HCT116 (cell line): ENCODE results near the gene MCCD1. TPM values are rescaled to one million over a fixed set of nuclear protein-coding genes. Genes with fewer than 3 reads are reported as not detected.

Experiments
- ATAC-seq: fragments of 200-7000 bp; cut with Tn5 transposase; 2 replicates; pipeline ENCODE4 v1.9.1; 2020; ENCODE audit warnings: mild to moderate bottlenecking, moderate library complexity
- BruUV-seq: library from RNA; stranded (reverse); fragments of 400-500 nt; replicated peaks from 2 replicates; lab custom pipeline; 2021; lab: Mats Ljungman, UMichigan
- CTCF ChIA-PET: fragments of 300-600 bp; sonication (Branson Sonifier 250); formaldehyde crosslinking; loops from one replicate; lab custom pipeline; 2021; ENCODE audit warnings: antibody characterized with exemption; lab: Charles Lee
- POLR2A ChIA-PET: fragments of 300-600, 350-600 bp; sonication (Branson Sonifier 250); formaldehyde crosslinking; loops from one replicate; lab custom pipeline; 2021; ENCODE audit warnings: antibody characterized with exemption; lab: Charles Lee
- RAD21 ChIA-PET, 2 experiments: fragments of 300-600 bp; sonication (Branson Sonifier 250); formaldehyde crosslinking; loops; one replicate each; lab custom pipeline; 2023; ENCODE audit warnings: low total read pairs in 2 of 2; ENCODE audit not compliant: uncharacterized antibody in 2 of 2, unreplicated experiment in 2 of 2, low non-redundant PET in 1 of 2; lab: Charles Lee
- DNase-seq: peaks from one replicate; pipeline ENCODE4 v3.0.0-alpha.2; 2010; ENCODE audit warnings: low read depth, low spot score
- H2AFZ ChIP-seq: fragments of 200-600 bp; shearing (Covaris generic), sonication (generic); 2 replicates; pipeline ENCODE4 v1.6.1; 2017; ENCODE audit warnings: low read depth, mixed run types, mixed read lengths, antibody characterized with exemption, low read length; ENCODE audit not compliant: poor library complexity, severe bottlenecking
- H3K27ac ChIP-seq: 2 replicates; pipeline ENCODE4 v1.5.1; 2012; ENCODE audit warnings: low read depth, low read length
- H3K27me3 ChIP-seq: fragments of 200-600 bp; sonication (generic); 2 replicates; pipeline ENCODE4 v1.6.1; 2016; ENCODE audit warnings: mixed run types, low read length, mixed read lengths; ENCODE audit not compliant: insufficient read depth
- H3K36me3 ChIP-seq, 2 experiments: fragments of 200-500 bp in 1 of 2; fragments of 200-600 bp in 1 of 2; sonication (Bioruptor generic) in 1 of 2; sonication (generic) in 1 of 2; 2 replicates each; pipeline versions ENCODE4 v1.5.1 to v1.6.1; 2014 to 2016; ENCODE audit warnings: low read length in 2 of 2, inconsistent platforms in 1 of 2, mixed read lengths in 1 of 2, mixed run types in 1 of 2; ENCODE audit not compliant: insufficient read depth in 2 of 2, control insufficient read depth in 1 of 2
- H3K4me1 ChIP-seq, 2 experiments: fragments of 200-600 bp in 1 of 2; sonication (generic) in 1 of 2; 2 replicates each; pipeline versions ENCODE4 v1.5.1 to v1.6.1; 2012 to 2017; ENCODE audit warnings: low read length in 2 of 2, inconsistent platforms in 1 of 2, mild to moderate bottlenecking in 1 of 2, mixed read lengths in 1 of 2, mixed run types in 1 of 2, moderate library complexity in 1 of 2; ENCODE audit not compliant: insufficient read depth in 2 of 2, control insufficient read depth in 1 of 2
- H3K4me2 ChIP-seq: fragments of 200-600 bp; sonication (generic); 2 replicates; pipeline ENCODE4 v1.6.1; 2017; ENCODE audit warnings: mixed run types, low read length, mixed read lengths
- H3K4me3 ChIP-seq, 2 experiments: fragments of 200-600 bp in 1 of 2; sonication (generic) in 1 of 2; replicated peaks in 1 of 2; 2 replicates each; pipeline ENCODE4 v1.5.1; 2011 to 2016; ENCODE audit warnings: low read length in 2 of 2, control low read depth in 1 of 2, low read depth in 1 of 2, mild to moderate bottlenecking in 1 of 2, mixed read lengths in 1 of 2, mixed run types in 1 of 2
- H3K79me2 ChIP-seq: fragments of 200-600 bp; sonication (generic); 2 replicates; pipeline ENCODE4 v1.6.1; 2017; ENCODE audit warnings: mild to moderate bottlenecking, mixed run types, low read length, moderate library complexity, mixed read lengths; ENCODE audit not compliant: insufficient read depth
- H3K9ac ChIP-seq: fragments of 200-600 bp; sonication (generic); 2 replicates; pipeline ENCODE4 v1.6.1; 2016; ENCODE audit warnings: low read length, mixed read lengths
- H3K9me2 ChIP-seq: fragments of 200-600 bp; sonication (generic), shearing (Covaris generic); 2 replicates; pipeline ENCODE4 v1.6.1; 2017; ENCODE audit warnings: mixed run types, mild to moderate bottlenecking, moderate library complexity; ENCODE audit not compliant: insufficient read depth
- H3K9me3 ChIP-seq, 2 experiments: fragments of 200-500 bp in 1 of 2; fragments of 200-600 bp in 1 of 2; sonication (Bioruptor generic) in 1 of 2; sonication (generic) in 1 of 2; 2 replicates each; pipeline ENCODE4 v1.6.1; 2014 to 2017; ENCODE audit warnings: low read length in 2 of 2, mixed read lengths in 2 of 2, inconsistent platforms in 1 of 2, low read depth in 1 of 2, mild to moderate bottlenecking in 1 of 2, mixed run types in 1 of 2, moderate library complexity in 1 of 2; ENCODE audit not compliant: control insufficient read depth in 1 of 2, insufficient read depth in 1 of 2
- H4K20me1 ChIP-seq: fragments of 200-600 bp; sonication (generic), shearing (Covaris generic); 2 replicates; pipeline ENCODE4 v1.6.1; 2017; ENCODE audit warnings: mixed run types, mild to moderate bottlenecking, moderate library complexity; ENCODE audit not compliant: insufficient read depth
- EZH2phosphoT487 ChIP-seq: fragments of 200-600 bp; IDR thresholded peaks from 2 replicates; pipeline ENCODE4 v1.6.1; 2018; ENCODE audit warnings: antibody characterized with exemption, borderline replicate concordance
- JUND ChIP-seq: IDR thresholded peaks from 2 replicates; pipeline ENCODE4 v1.6.1; 2012
- POLR2AphosphoS5 ChIP-seq: IDR thresholded peaks from 2 replicates; pipeline ENCODE4 v1.6.1; 2011; ENCODE audit warnings: mild to moderate bottlenecking, low read depth, low read length, moderate library complexity
- intact Hi-C: fragments of 100-400 bp; cut with micrococcal nuclease; formaldehyde crosslinking; loops from 2 replicates; pipeline ENCODE4 v1.10.0; 2022
- total RNA-seq: library from RNA; stranded (reverse); gene quantifications from one replicate; pipeline ENCODE4 v1.2.1, GENCODE V29; 2021; ENCODE audit not compliant: unreplicated experiment

The MCCD1 gene
- total RNA-seq, 1 experiment from 2014 or later = not detected

DNA sequence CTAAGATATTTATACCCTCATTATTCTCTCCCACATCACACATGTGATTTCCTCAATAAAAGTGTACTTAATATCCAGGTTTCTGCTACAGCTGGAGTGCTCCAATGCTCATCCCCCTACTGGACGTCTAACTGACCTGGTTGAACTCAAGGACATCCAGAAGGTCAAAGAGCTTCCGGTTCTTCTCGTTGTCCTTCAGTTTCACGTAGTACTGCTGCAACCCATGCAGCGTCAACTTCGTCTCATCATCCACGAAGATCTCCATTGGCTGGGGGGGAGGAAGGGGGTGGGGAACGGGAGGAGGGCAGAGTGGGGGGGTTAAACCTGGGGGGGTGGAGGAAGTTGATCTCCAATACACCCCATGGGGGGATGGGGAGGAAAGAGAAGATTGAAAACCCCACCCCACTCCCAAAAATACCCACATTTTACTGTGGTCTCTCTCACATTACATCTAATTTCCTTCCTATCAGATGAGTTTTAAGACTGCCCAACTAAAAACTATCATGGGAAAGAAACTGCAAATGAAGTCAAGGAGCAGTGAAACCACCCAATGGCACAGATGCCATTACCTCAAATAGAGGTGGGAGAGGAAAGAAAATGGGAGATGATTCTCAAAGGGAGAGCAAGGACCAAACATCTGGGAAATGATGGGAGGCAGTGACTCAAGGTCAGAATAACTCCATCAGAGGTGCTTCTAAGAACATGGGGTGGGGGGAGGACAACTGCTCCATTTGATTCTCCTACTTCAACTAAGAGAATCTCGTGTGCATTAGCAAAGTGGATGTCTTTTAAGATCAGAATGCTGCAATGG lies 4.1 kb downstream of the MCCD1 start:
- Histone ChIP-seq H3K4me1 (no peaks in the 10 kb centered on the region), H3K4me3 (no peak overlapping the region), H2AFZ (no peak overlapping the region), H3K9ac (no peak overlapping the region), H3K4me2 (no peak overlapping the region), H3K36me3 (peaks cover 63 to 70% of the 10 kb centered on the region in 2 experiments), H3K9me3 (no peaks in the 10 kb centered on the region), H3K27ac (no peak overlapping the region), H3K27me3 (no peaks in the 10 kb centered on the region), H3K9me2 (no peaks in the 10 kb centered on the region), H3K79me2 (peaks cover 54% of the 10 kb centered on the region)
- POLR2A ChIA-PET = interaction anchor here (0.7 to 1.0 kb wide), 2 partner anchors 35 to 128 kb away, joined by 3 to 8 read pairs; partner anchors contain the start of genes C6orf47 and MICB
- ATAC-seq = no peak
- CTCF ChIA-PET = no interaction called here
- BruUV-seq = no TSS peak
- TF ChIP-seq JUND (no peak), POLR2AphosphoS5 (0 out of 2 replicates have a peak, but pooled peaks have one; percentile 10)
- TF ChIP-seq, all 23 proteins: peak for 1
- intact Hi-C loops = no loop called here
- RAD21 ChIA-PET = no interaction called here
- H4K20me1 ChIP-seq = peaks cover 25% of the 10 kb centered on the region; the same call in 1 of the 2 replicates
- no peak for DNase-seq

DNA sequence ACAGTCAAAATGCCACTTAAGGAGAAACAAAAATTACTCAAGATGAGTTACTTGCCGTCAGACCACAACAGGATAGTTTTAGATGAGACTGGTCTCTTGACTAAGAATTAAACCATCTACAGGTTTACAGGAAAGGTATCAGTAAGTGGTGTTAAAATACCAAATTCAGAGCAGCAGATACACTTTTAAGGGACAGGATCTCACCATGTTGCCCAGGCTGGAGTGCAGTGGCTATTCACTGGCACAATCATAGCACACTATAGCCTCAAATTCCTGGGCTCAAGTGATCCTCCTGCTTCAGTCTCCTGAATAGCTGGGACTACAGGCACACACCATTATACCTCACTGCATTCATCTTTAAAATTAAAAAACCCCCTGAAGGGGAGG lies 4.7 kb downstream of the MCCD1 start:
- Histone ChIP-seq H3K4me1 (no peaks in the 10 kb centered on the region), H3K27ac (no peak overlapping the region), H3K4me3 (no peak overlapping the region), H3K27me3 (no peaks in the 10 kb centered on the region), H3K79me2 (peaks cover 60% of the 10 kb centered on the region), H4K20me1 (peaks cover 23% of the 10 kb centered on the region; the same call in 1 of the 2 replicates), H3K9me2 (no peaks in the 10 kb centered on the region), H3K4me2 (no peak overlapping the region), H3K36me3 (peaks cover 68 to 75% of the 10 kb centered on the region in 2 experiments), H3K9ac (no peak overlapping the region), H3K9me3 (no peaks in the 10 kb centered on the region), H2AFZ (no peak overlapping the region)
- ATAC-seq (no peak), DNase-seq (no peak)
- CTCF ChIA-PET = no interaction called here
- RAD21 ChIA-PET = no interaction called here
- intact Hi-C loops = no loop called here
- TF ChIP-seq POLR2AphosphoS5 (0 out of 2 replicates have a peak, but pooled peaks have one; percentile 10), EZH2phosphoT487 (no peak)
- POLR2A ChIA-PET = no interaction called here
- no TSS peak for BruUV-seq
